H54 (cell line): ENCODE results near the gene INTS6.

Experiments used
- DNase-seq: peaks from one replicate; pipeline ENCODE4 v3.0.0; 2011; ENCODE audit warnings: low spot score, mixed read lengths; ENCODE audit not compliant: insufficient read length
- FAIRE-seq: peaks from 3 replicates; lab custom pipeline; 2011; peaks lifted over from hg19 to GRCh38; lab: Jason Lieb, UNC
- POLR2A ChIP-seq: IDR thresholded peaks from 2 replicates; pipeline ENCODE4 v1.6.1; 2011; ENCODE audit warnings: low read depth, mild to moderate bottlenecking, low read length

Gene INTS6

DNA sequence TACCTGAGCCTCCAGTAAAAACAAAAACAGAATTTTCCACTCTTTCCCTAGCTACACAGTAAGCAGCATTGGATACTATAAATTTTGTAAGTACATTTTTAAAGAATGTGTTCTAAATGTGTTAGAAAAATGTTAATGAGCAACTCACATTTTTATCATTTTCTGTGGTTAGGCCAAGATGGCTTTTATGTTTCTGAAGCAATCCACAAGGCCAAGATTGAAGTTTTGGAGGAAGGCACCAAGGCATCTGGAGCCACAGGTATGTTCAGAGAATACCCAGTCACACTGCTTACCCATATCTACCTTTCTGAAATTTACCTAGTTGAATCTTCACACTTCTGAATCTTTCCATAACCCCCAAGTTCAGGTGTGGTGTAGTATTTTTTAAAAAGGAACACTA, 91.7 kb downstream of the INTS6 start:
- no peak for DNase-seq
- FAIRE-seq, result no peak

DNA sequence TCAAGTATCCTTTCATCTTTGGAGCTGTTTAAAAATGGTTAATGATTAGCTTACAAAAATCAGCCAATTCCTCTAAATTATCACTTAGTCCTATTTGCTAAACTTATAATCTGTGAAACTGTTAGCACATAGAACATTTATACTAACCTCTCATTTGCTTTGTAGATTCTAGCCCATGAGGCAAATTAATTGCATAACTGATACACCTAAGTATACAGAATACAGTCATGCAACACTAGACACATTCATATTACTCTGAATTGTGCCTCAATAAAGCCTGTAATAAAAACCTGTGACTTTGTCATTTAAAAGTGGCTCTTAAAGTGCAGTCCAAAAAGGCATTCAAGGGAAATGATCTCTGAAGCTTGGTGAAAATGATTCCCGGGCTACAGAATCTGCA, 92.3 kb downstream of the INTS6 start:
- no peak for TF ChIP-seq POLR2A
- FAIRE-seq (no peak), DNase-seq (no peak)

More for the DNA sequence above, 91.7 kb downstream of the INTS6 start:
- TF ChIP-seq POLR2A, result no peak

DNA sequence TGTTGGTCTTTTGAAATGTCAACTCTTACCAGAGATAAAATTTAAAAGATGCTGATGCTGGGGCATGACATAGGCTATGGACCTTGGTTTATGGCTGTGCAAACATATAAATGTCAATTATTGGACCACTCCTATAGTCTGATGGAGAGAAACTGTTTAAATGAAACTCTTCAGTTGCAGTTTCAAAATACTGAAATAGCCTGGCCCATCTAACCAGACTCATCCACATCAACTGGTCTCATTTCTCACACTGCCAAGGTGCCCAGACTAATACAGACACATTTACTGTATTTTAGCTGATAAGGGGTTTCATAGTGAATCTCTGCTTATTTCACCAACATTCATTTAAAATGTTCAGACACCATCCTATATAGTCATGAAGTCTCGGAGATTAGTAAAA, 93.5 kb downstream of the INTS6 start:
- no peak for DNase-seq
- no peak for FAIRE-seq
- no peak for TF ChIP-seq POLR2A

DNA sequence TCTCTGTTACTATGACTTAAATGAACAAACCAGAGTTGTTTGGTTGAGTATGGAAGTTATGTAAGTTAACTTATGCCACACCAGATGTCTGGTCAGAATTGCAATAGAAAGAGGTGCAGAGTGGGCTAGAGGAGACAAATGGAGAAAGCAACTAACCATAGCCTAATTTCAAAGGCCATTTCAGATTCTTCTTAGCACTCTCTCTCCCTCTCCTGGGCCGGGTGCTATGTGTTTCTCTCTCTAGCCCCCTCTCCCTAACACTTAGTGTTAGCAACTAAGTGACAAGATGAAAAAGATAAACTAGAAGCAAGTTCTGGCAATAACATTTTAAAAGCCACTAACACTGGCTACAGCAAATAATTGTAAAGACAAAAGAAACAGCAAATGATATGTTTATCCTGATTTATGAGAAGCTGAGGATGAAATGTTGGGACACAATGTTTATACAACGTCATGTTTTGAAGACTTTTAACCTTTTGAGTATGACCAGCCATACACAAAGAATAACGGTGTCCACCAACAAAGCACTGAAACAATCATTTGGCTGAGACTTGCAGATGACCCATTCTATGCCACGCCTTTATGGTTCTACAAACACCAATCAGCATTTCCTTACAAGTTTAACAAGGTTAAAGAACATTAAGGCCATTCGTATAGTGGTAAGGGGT, 94.8 kb downstream of the INTS6 start:
- no peak for TF ChIP-seq POLR2A
- DNase-seq, result no peak
- no peak for FAIRE-seq

DNA sequence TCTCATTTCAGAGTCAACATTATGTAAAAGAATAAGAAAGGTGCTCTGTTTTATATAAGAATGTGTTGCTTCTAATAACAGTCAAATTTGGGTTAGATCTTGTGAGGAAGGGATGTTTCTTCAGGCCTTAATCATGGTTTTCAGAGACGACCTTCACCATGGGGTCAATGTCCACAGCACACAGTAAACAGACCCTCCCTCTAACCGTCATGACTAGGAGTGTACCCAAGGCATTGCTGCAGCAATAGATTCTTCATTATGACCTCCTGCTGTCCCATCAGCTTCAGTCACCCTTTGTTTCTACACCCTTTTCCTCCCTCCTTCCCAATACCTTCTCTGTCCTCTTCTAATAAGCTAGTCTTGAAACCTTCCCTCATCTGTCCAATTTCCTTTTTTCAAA, 97.6 kb downstream of the INTS6 start:
- FAIRE-seq, result no peak
- TF ChIP-seq POLR2A, result no peak
- no peak for DNase-seq

DNA sequence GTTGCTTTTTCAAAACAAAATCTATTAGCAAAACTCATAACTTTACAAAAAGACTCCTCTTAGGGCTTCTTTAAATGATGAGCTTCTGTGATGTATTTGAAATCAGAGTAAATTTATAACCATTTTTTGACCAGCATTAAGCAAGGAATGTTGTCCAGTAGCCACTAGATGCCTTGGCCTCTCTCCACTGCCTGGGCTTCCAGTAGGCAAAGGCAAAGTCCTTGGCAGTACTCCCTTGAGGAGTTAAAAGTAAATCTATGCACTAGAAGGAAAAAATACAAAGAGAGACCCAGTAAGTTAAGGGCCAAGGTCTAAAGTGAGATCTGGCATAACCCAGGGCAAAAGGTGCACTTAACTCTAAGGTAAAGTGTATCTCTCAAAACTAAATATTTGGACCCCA, 103.8 kb downstream of the INTS6 start:
- no peak for TF ChIP-seq POLR2A
- FAIRE-seq (no peak), DNase-seq (no peak)

DNA sequence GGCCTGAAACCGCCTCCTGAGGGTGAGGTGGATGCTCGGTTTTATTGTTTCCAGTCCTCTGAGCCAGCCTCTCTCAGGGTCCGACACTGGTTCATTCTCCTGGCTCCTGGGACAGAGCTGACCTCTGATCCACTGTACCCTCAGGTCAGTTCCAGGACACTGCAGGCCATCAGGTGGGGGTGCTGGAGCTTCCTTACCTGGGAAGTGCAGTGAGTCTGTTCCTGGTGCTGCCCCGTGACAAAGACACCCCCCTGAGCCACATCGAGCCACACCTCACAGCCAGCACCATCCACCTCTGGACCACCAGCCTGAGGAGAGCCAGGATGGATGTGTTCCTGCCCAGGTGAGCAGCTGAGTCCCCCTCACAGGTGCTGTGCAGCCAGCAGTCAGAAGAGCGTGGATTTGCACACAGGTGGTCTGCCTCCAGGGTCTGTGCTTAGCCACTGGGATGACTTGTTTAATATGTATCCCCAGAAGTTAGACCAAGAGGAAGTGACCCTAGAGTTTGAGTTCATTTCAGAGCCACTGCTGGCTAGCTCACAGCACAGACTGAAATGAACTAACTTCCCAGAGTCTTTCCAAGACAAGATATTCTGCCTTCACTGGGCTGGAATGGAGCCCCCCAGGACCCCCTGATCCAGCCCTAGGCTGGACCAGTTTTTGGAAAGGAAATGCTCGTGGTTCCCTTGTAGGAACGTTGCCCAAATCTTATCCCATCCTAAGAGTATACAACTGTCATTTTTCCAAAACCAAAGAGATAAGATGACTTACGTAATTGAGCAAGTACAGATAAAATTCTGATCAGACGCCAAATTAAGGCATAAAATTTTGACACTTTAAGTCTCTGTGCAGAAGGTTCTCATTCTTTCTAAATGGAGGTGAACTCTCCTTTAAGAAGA, 104.5 kb downstream of the INTS6 start:
- DNase-seq (no peak), FAIRE-seq (no peak)
- TF ChIP-seq POLR2A, result no peak

DNA sequence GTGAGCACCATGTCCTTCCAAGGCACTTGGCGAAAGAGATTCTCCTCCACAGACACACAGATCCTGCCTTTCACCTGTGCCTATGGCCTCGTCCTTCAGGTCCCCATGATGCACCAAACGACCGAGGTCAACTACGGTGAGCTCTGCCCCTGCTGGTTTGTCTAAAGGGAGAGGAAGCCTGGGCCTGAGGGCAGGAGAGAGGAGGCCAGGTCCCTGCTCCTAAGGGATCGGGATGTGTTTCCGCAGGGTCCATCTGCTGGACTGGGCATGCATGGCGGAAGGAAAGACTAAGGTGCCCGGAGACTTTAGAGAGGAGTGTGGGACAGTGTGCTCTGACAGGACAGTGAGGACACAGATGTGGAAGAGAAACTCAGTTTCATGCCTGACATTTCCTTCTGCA, 105.7 kb downstream of the INTS6 start:
- FAIRE-seq, result no peak
- no peak for DNase-seq
- TF ChIP-seq POLR2A, result no peak

DNA sequence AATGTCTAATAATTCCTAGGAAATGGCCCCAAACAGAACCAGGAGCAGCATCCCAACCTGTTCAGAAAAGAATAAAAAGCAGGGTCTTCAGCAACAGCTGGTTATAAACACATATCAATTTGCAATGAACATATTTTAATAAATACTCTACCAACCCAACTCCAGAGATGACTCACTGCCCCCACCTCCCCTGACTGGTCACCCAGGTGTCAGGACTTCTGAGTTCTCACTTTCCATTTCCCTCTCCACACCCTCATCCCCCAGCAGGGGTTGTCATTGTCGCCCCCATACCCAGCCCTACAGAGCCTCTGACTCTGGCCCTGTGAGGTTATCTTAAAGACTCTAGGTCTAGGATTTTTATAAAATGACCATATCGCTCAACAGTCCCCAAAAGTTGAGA, 106.4 kb downstream of the INTS6 start:
- TF ChIP-seq POLR2A, result no peak
- DNase-seq, result no peak
- FAIRE-seq, result no peak

DNA sequence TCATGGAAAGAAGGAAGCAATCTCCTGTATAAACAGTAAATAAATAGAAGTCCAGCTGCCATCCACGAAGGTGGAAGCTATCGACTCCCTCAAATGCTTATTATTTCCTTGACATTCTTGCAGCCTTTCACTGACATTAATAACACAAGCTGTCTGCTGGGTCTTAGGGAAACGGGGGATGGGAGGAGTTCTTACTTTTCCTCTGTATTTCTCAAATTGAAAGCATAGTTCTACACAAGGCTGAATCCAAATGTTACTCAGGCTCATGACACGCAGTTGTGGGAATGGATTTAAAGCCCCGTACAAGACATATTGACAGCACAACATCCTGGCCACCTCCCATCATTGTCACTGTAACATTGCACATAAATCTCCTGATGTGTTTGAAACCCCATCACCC, 109.4 kb downstream of the INTS6 start:
- TF ChIP-seq POLR2A, result no peak
- DNase-seq (no peak), FAIRE-seq (no peak)

DNA sequence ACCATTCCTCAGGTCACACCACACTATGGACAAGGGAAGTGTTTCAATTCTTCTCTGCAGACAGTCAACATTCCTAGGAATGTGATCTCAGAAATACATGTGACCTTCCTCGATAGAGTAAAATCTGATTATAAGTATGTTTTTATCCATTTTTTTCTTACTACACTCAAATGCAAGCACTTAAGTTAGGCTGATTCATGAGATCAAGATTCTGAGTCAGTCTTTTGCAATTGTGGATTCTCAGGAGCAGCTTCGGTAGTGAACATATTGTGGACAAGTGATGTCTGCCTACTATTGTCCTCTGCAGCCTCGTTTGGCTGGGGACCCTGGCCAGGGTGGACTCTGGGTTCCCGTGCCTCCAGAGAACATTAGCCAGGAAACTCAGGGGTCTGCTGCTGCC, 110.1 kb downstream of the INTS6 start:
- DNase-seq, result no peak
- TF ChIP-seq POLR2A, result no peak
- no peak for FAIRE-seq

DNA sequence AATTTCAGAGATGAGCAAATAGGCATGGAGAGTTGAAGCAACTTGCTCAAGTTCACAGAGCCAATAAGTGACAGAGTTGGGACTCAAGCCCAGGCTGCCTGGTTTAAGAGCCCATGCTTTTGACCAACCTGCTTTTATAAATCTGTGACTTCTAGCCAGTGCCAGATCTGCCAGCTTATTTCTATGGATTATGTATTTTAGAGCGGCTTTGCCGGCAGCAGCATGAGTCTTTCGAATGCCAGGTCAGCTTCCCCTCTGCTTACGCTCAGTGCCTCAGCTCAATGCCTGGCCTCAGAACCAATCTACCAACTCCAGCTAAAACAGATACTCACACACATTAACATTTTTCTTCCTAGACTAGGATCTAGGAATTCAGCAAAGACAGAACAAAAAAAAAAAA, 111.0 kb downstream of the INTS6 start:
- FAIRE-seq (no peak), DNase-seq (no peak)
- no peak for TF ChIP-seq POLR2A

DNA sequence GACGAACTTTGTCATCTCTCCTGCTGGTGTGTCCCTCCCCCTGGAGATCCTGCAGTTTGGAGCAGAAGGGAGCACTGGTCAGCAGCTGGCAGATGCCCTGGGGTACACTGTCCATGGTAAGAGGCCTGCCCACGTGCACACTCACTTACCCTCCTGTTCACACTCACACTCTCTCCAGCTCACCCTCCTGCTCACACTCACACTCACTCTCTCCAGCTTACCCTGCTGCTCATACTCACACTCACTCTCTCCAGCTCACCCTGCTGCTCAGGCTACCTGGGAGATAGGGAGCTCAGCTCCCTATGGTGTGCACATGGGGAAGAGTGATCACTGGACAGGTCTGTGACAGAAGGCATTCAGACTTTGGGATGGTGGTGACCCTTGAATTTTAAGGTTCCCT, 111.6 kb downstream of the INTS6 start:
- no peak for TF ChIP-seq POLR2A
- no peak for FAIRE-seq
- DNase-seq, result no peak

DNA sequence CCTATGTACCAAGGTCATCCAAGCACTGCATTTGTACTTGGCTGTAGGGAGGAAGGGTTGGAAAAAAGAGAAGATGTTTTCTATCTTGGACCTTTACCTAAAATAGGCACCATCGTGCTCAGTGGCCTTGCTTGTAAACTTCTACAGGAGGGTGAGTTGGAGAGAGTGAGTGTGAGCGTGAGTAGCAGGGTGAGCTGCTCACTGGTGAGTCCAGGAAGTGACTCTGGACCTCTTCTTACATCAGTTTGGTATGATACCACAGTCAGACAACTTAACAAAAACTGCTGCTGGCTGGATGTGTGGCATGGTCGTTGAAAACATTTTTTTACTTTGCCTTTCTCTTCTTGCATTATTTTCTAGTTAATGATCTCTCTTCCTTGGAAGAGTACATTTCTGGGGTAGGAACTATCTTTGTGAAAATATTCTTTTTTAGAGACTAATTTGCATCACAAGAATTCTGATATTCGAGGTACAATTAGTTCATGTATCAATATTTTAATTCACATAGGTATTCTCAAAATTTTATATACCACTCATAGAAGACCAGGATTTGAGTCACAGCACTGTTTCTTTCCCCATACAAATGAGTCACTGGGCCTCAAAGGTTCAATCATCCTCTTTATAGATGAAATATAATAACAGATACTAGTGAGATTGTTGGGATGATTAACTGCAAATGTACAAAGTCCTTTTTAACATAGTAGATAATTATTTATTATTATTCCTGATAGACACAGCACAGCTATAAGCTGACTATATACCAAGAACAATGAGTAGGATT, 112.7 kb downstream of the INTS6 start:
- no peak for FAIRE-seq
- no peak for DNase-seq
- TF ChIP-seq POLR2A, result no peak

DNA sequence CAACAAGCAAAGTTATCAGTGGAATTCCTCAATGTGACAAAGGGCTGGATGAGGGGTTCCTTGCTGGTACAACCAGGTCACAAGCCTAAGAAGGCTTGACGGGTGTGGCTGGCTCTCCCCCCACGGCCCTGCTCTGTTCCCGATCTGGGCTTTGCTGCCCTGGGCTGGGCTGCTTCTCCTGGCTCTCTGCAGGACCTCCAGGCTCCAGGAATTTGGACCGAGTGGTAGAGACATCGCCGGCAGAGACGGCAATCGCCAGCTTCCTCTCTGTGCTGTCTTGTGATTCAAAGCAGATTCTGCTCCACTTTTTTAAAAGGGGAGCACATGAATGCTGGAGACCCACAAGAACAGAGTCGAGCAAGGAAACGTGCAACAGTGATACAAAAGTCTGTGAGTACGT, 113.5 kb downstream of the INTS6 start, which contains the start of gene SERPINE3:
SERPINE3 (plus strand) TSS at position 338 of the 400 bp plus-strand sequence. CDS start 1,401 bp downstream, outside the sequence.
- FAIRE-seq (no peak), DNase-seq (no peak)
- TF ChIP-seq POLR2A, result no peak
